Lower leg skin (tissue), 3 donors: Measurements from ENCODE around the gene HEATR9.

Source experiments
- POLR2A ChIP-seq, 2 donors: fragments of 450-650 bp; IDR thresholded peaks; one replicate each; pipeline ENCODE4 v1.6.1; 2016 to 2017; ENCODE audit warnings: antibody characterized with exemption in 2 of 2, mild to moderate bottlenecking in 1 of 2, moderate library complexity in 1 of 2
- TF ChIP-seq, protein P1 (sequence below), 3 donors: fragments of 450-650 bp; IDR thresholded peaks; one replicate each; pipeline ENCODE4 v1.5.1; 2016; ENCODE audit warnings: antibody characterized with exemption in 3 of 3, mild to moderate bottlenecking in 3 of 3, moderate library complexity in 2 of 3

DNA sequence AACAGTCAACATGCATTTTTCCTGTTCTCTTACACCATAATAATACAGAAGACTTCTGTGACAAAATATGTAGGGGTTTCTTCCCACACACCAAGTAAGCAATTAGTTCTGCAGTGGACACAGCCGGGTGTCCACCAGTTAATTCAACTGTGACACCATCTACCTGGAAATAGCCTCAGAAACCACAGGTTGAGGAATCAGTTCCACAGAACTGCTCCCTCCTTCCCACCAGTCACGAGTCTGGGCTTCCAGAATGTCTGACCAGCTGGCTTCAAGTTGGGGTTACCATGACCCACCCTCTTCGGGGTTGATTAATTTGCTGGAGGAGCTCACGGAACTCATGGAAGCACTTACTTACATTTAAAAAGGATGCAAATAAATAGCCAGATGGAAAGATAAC is 25.1 kb upstream of the HEATR9 start:
- TF ChIP-seq, protein P1, sequence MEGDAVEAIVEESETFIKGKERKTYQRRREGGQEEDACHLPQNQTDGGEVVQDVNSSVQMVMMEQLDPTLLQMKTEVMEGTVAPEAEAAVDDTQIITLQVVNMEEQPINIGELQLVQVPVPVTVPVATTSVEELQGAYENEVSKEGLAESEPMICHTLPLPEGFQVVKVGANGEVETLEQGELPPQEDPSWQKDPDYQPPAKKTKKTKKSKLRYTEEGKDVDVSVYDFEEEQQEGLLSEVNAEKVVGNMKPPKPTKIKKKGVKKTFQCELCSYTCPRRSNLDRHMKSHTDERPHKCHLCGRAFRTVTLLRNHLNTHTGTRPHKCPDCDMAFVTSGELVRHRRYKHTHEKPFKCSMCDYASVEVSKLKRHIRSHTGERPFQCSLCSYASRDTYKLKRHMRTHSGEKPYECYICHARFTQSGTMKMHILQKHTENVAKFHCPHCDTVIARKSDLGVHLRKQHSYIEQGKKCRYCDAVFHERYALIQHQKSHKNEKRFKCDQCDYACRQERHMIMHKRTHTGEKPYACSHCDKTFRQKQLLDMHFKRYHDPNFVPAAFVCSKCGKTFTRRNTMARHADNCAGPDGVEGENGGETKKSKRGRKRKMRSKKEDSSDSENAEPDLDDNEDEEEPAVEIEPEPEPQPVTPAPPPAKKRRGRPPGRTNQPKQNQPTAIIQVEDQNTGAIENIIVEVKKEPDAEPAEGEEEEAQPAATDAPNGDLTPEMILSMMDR (IDR thresholded peaks at IDR 0.05): no peak
- no peak for TF ChIP-seq POLR2A (IDR thresholded peaks at IDR 0.05)
